Neural cell (in vitro differentiated cells): ENCODE measurements around the gene EAF2. TPM values are rescaled to one million over a fixed set of nuclear protein-coding genes. Genes with fewer than 3 reads are reported as not detected.

Experiments
- H2AFZ ChIP-seq: fragments of 200-600, 300-800 bp; sonication (generic), shearing (Covaris generic); 2 replicates; pipeline ENCODE4 v1.6.0; 2014; ENCODE audit warnings: low read depth, mild to moderate bottlenecking, antibody characterized with exemption, low read length, moderate library complexity
- H3F3A ChIP-seq: fragments of 200-600 bp; shearing (Covaris generic); 2 replicates; pipeline ENCODE4 v1.6.1; 2016; ENCODE audit warnings: mild to moderate bottlenecking, moderate library complexity, mixed read lengths, antibody characterized with exemption, low read length; ENCODE audit not compliant: insufficient read depth, poor library complexity, severe bottlenecking
- H3K27ac ChIP-seq: fragments of 200-600, 300-800 bp; sonication (generic), shearing (Covaris generic); 2 replicates; pipeline ENCODE4 v1.5.1; 2014; ENCODE audit warnings: mild to moderate bottlenecking, low read length, moderate library complexity
- H3K27me3 ChIP-seq: fragments of 300-800, 200-600 bp; sonication (generic), shearing (Covaris generic); 2 replicates; pipeline ENCODE4 v1.6.0; 2014; ENCODE audit warnings: mild to moderate bottlenecking, low read depth, low read length, moderate library complexity; ENCODE audit not compliant: insufficient read depth
- H3K36me3 ChIP-seq: fragments of 300-800, 200-600 bp; sonication (generic), shearing (Covaris generic); 2 replicates; pipeline ENCODE4 v1.5.1; 2014; ENCODE audit warnings: mild to moderate bottlenecking, antibody characterized with exemption, low read length, moderate library complexity; ENCODE audit not compliant: insufficient read depth
- H3K4me2 ChIP-seq: fragments of 300-800, 200-600 bp; sonication (generic), shearing (Covaris generic); 2 replicates; pipeline ENCODE4 v1.6.0; 2014; ENCODE audit warnings: mild to moderate bottlenecking, low read length
- H3K4me3 ChIP-seq: fragments of 300-800, 200-600 bp; sonication (generic), shearing (Covaris generic); 2 replicates; pipeline ENCODE4 v1.5.1; 2014; ENCODE audit warnings: mild to moderate bottlenecking, low read length, moderate library complexity
- H3K79me2 ChIP-seq: fragments of 200-600 bp; shearing (Covaris generic); replicated peaks from 2 replicates; pipeline ENCODE4 v1.6.0; 2014; ENCODE audit warnings: mild to moderate bottlenecking, low read length, moderate library complexity; ENCODE audit not compliant: insufficient read depth
- H3K9ac ChIP-seq: fragments of 300-800, 200-600 bp; sonication (generic), shearing (Covaris generic); 2 replicates; pipeline ENCODE4 v1.6.1; 2016; ENCODE audit warnings: mild to moderate bottlenecking, low read length, mixed read lengths
- H3K9me2 ChIP-seq: fragments of 200-600 bp; shearing (Covaris generic); 2 replicates; pipeline ENCODE4 v1.6.1; 2016; ENCODE audit warnings: mild to moderate bottlenecking, low read length, mixed read lengths; ENCODE audit not compliant: insufficient read depth
- H3K9me3 ChIP-seq: fragments of 200-600, 300-800 bp; sonication (generic), shearing (Covaris generic); 2 replicates; pipeline ENCODE4 v1.6.1; 2016; ENCODE audit warnings: mild to moderate bottlenecking, mixed run types, low read length, moderate library complexity, mixed read lengths
- H4K20me1 ChIP-seq: fragments of 200-600 bp; shearing (Covaris generic); 2 replicates; pipeline ENCODE4 v1.6.1; 2016; ENCODE audit warnings: mild to moderate bottlenecking, mixed run types; ENCODE audit not compliant: insufficient read depth
- EP300 ChIP-seq: fragments of 450-650 bp; conservative IDR thresholded peaks from 2 replicates; pipeline ENCODE4 v1.6.1; 2014; ENCODE audit warnings: antibody characterized with exemption, mild to moderate bottlenecking, moderate library complexity; ENCODE audit not compliant: poor library complexity, severe bottlenecking
- EZH2 ChIP-seq: fragments of 200-600, 300-800 bp; shearing (Covaris generic), sonication (generic); IDR thresholded peaks from 2 replicates; pipeline ENCODE4 v1.6.1; 2014; ENCODE audit warnings: antibody characterized with exemption, low read length, borderline replicate concordance, mild to moderate bottlenecking; ENCODE audit not compliant: insufficient read depth, poor library complexity, severe bottlenecking
- MXI1 ChIP-seq: fragments of 450-650 bp; conservative IDR thresholded peaks from 2 replicates; pipeline ENCODE4 v1.6.1; 2014; ENCODE audit warnings: antibody characterized with exemption, mild to moderate bottlenecking; ENCODE audit not compliant: poor library complexity, severe bottlenecking
- POLR2AphosphoS5 ChIP-seq: IDR thresholded peaks from 2 replicates; pipeline ENCODE4 v1.6.1; 2012
- RAD21 ChIP-seq: fragments of 450-650 bp; conservative IDR thresholded peaks from 2 replicates; pipeline ENCODE4 v1.6.1; 2014; ENCODE audit warnings: antibody characterized with exemption, mild to moderate bottlenecking, moderate library complexity
- SMC3 ChIP-seq: fragments of 450-650 bp; conservative IDR thresholded peaks from 2 replicates; pipeline ENCODE4 v1.6.1; 2014; ENCODE audit warnings: antibody characterized with exemption, mild to moderate bottlenecking, moderate library complexity; ENCODE audit not compliant: poor library complexity
- TAF1 ChIP-seq: IDR thresholded peaks from 2 replicates; pipeline ENCODE4 v1.6.1; 2012; ENCODE audit warnings: low read depth
- polyA plus RNA-seq: library from polyadenylated mRNA; depleted of rRNA; stranded (reverse); fragments of >200 nt; gene quantifications from 2 replicates; pipeline ENCODE4 v1.2.3, GENCODE V29; 2014
- TF ChIP-seq, protein P1 (sequence below): IDR thresholded peaks from 2 replicates; pipeline ENCODE4 v1.6.1; 2012; ENCODE audit warnings: borderline replicate concordance
- TF ChIP-seq, protein P2 (sequence below): fragments of 450-650 bp; IDR thresholded peaks from 2 replicates; pipeline ENCODE4 v1.5.1; 2014; ENCODE audit warnings: antibody characterized with exemption, mild to moderate bottlenecking, moderate library complexity; ENCODE audit not compliant: poor library complexity, severe bottlenecking

The EAF2 gene
- polyA plus RNA-seq, 1 donor from 2014 or later: 2.0 TPM

DNA sequence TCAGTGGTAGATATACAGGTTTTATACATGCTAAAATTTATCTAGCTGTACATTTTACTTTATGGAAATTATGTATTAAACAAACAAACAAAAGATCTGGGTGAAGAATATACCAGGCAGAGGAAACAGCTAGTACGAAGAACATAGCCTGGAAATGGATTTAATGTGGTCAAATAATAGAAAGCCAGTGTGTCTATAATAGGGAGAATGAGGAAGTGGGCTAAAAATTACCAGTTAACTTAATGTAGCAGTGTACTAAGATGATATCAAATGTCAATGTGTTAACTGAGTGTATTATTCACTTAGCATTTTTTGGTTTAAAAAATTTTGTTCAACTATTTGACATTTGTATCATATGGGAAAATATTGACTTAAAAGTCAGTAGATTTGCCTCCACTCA is 36.4 kb downstream of the EAF2 start:
- Histone ChIP-seq H2AFZ (no peak overlapping the region), H3K9ac (no peak overlapping the region), H3K79me2 (no peaks in the 10 kb centered on the region), H4K20me1 (no peaks in the 10 kb centered on the region), H3K9me2 (no peaks in the 10 kb centered on the region), H3K36me3 (no peaks in the 10 kb centered on the region), H3K4me3 (no peak overlapping the region), H3K4me2 (no peak overlapping the region), H3K9me3 (no peaks in the 10 kb centered on the region), H3K27ac (no peak overlapping the region), H3F3A (no peaks in the 10 kb centered on the region), H3K27me3 (no peaks in the 10 kb centered on the region)
- TF ChIP-seq EZH2 (no peak), RAD21 (no peak), SMC3 (no peak), EP300 (no peak), TAF1 (no peak), POLR2AphosphoS5 (no peak), MXI1 (no peak)
- TF ChIP-seq, protein P1, sequence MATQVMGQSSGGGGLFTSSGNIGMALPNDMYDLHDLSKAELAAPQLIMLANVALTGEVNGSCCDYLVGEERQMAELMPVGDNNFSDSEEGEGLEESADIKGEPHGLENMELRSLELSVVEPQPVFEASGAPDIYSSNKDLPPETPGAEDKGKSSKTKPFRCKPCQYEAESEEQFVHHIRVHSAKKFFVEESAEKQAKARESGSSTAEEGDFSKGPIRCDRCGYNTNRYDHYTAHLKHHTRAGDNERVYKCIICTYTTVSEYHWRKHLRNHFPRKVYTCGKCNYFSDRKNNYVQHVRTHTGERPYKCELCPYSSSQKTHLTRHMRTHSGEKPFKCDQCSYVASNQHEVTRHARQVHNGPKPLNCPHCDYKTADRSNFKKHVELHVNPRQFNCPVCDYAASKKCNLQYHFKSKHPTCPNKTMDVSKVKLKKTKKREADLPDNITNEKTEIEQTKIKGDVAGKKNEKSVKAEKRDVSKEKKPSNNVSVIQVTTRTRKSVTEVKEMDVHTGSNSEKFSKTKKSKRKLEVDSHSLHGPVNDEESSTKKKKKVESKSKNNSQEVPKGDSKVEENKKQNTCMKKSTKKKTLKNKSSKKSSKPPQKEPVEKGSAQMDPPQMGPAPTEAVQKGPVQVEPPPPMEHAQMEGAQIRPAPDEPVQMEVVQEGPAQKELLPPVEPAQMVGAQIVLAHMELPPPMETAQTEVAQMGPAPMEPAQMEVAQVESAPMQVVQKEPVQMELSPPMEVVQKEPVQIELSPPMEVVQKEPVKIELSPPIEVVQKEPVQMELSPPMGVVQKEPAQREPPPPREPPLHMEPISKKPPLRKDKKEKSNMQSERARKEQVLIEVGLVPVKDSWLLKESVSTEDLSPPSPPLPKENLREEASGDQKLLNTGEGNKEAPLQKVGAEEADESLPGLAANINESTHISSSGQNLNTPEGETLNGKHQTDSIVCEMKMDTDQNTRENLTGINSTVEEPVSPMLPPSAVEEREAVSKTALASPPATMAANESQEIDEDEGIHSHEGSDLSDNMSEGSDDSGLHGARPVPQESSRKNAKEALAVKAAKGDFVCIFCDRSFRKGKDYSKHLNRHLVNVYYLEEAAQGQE: no peak
- TF ChIP-seq, protein P2, sequence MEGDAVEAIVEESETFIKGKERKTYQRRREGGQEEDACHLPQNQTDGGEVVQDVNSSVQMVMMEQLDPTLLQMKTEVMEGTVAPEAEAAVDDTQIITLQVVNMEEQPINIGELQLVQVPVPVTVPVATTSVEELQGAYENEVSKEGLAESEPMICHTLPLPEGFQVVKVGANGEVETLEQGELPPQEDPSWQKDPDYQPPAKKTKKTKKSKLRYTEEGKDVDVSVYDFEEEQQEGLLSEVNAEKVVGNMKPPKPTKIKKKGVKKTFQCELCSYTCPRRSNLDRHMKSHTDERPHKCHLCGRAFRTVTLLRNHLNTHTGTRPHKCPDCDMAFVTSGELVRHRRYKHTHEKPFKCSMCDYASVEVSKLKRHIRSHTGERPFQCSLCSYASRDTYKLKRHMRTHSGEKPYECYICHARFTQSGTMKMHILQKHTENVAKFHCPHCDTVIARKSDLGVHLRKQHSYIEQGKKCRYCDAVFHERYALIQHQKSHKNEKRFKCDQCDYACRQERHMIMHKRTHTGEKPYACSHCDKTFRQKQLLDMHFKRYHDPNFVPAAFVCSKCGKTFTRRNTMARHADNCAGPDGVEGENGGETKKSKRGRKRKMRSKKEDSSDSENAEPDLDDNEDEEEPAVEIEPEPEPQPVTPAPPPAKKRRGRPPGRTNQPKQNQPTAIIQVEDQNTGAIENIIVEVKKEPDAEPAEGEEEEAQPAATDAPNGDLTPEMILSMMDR: no peak

DNA sequence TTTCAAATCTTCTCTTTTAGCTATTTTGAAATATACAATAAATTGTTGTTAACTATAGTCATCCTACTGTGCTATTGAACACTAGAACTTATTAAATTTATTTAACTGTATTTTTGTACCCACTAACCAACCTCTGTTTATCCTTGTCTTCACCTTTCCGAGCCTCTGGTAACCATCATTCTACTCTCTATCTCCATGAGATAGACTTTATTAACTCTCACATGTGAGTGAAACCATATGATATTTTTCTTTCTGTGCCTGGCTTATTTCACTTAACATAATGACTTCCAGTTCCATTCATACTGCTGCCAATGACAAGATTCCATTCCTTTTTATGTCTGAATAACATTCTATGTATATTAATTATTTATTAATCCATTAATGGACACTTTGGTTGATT is 43.4 kb downstream of the EAF2 start:
- H2AFZ ChIP-seq: no peak overlapping the region
- no peaks in the 10 kb centered on the region for H3K36me3 ChIP-seq
- H3K4me2 ChIP-seq: no peak overlapping the region
- no peaks in the 10 kb centered on the region for H3K9me2 ChIP-seq
- no peaks in the 10 kb centered on the region for H3F3A ChIP-seq
- H3K79me2 ChIP-seq: no peaks in the 10 kb centered on the region
- no peaks in the 10 kb centered on the region for H3K9me3 ChIP-seq
- H3K27ac ChIP-seq: no peak overlapping the region
- no peaks in the 10 kb centered on the region for H3K27me3 ChIP-seq
- TF ChIP-seq MXI1: no peak
- TF ChIP-seq EZH2: no peak
- no peak for TF ChIP-seq SMC3
- TF ChIP-seq, protein P1: no peak
- no peaks in the 10 kb centered on the region for H4K20me1 ChIP-seq
- H3K4me3 ChIP-seq: no peak overlapping the region
- H3K9ac ChIP-seq: no peak overlapping the region
